Measurements from ENCODE around the gene STK26.

The STK26 gene

GRCh38 chrX:131985526-131986049 is 37.5 kb upstream of the STK26 start:
- H3K4me3 ChIP-seq (replicated peaks; ENCODE audit: insufficient read depth, low read length), result no peak overlapping the region
- peaks cover 3% of the 10 kb centered on the region for H3K27me3 ChIP-seq (ENCODE audit: insufficient read depth, poor library complexity, severe bottlenecking)
- H3K27ac ChIP-seq (replicated peaks), result peak overlapping the region; percentile 84
- TF ChIP-seq REST (IDR thresholded peaks at IDR 0.05; ENCODE audit: insufficient replicate concordance, low read depth) (no peak), POLR2AphosphoS5 (IDR thresholded peaks at IDR 0.05; ENCODE audit: low read depth) (no peak), GABPA (IDR thresholded peaks at IDR 0.05; ENCODE audit: low read depth) (no peak), CTCF (IDR thresholded peaks at IDR 0.05; ENCODE audit: insufficient read depth, low read length) (no peak), SPI1 (IDR thresholded peaks at IDR 0.05; ENCODE audit: borderline replicate concordance, low read depth) (no peak)
- peak in 1 of 2 experiments; percentile 22 for DNase-seq (ENCODE audit: low read depth in 1 of 2, low spot score in 1 of 2)

GRCh38 chrX:131987252-131987651 is 35.9 kb upstream of the STK26 start:
- H3K27ac ChIP-seq (replicated peaks), result peak overlapping the region; percentile 84

GRCh38 chrX:131988236-131988635 is 34.9 kb upstream of the STK26 start:
- H3K4me3 ChIP-seq (replicated peaks; ENCODE audit: insufficient read depth, low read length), result no peak overlapping the region
- DNase-seq (ENCODE audit: low read depth in 1 of 2, low spot score in 1 of 2), result no peak
- H3K27me3 ChIP-seq (ENCODE audit: insufficient read depth, poor library complexity, severe bottlenecking), result peaks cover 3% of the 10 kb centered on the region
- peak overlapping the region; percentile 84 for H3K27ac ChIP-seq (replicated peaks)
- TF ChIP-seq REST (IDR thresholded peaks at IDR 0.05; ENCODE audit: insufficient replicate concordance, low read depth), result no peak
- TF ChIP-seq GABPA (IDR thresholded peaks at IDR 0.05; ENCODE audit: low read depth), result no peak
- TF ChIP-seq CTCF (IDR thresholded peaks at IDR 0.05; ENCODE audit: insufficient read depth, low read length), result no peak
- no peak for TF ChIP-seq SPI1 (IDR thresholded peaks at IDR 0.05; ENCODE audit: borderline replicate concordance, low read depth)
- TF ChIP-seq POLR2AphosphoS5 (IDR thresholded peaks at IDR 0.05; ENCODE audit: low read depth), result no peak

More at GRCh38 chrX:131987252-131987651, 35.9 kb upstream of the STK26 start:
- TF ChIP-seq SPI1 (IDR thresholded peaks at IDR 0.05; ENCODE audit: borderline replicate concordance, low read depth), result peak; percentile 97
- TF ChIP-seq POLR2AphosphoS5 (IDR thresholded peaks at IDR 0.05; ENCODE audit: low read depth), result no peak
- Histone ChIP-seq H3K27me3 (ENCODE audit: insufficient read depth, poor library complexity, severe bottlenecking) (peaks cover 3% of the 10 kb centered on the region), H3K4me3 (replicated peaks; ENCODE audit: insufficient read depth, low read length) (no peak overlapping the region)
- peak; percentile 20 to 61 for DNase-seq (ENCODE audit: low read depth in 1 of 2, low spot score in 1 of 2)

- DNase-seq (ENCODE audit: low read depth in 1 of 2, low spot score in 1 of 2), result no peak
- H3K27me3 ChIP-seq (ENCODE audit: insufficient read depth, poor library complexity, severe bottlenecking), result no peaks in the 10 kb centered on the region
- no peak overlapping the region for H3K4me3 ChIP-seq (replicated peaks; ENCODE audit: insufficient read depth, low read length)
- no peak overlapping the region for H3K27ac ChIP-seq (replicated peaks)
- TF ChIP-seq GABPA (IDR thresholded peaks at IDR 0.05; ENCODE audit: low read depth) (no peak), POLR2AphosphoS5 (IDR thresholded peaks at IDR 0.05; ENCODE audit: low read depth) (no peak), SPI1 (IDR thresholded peaks at IDR 0.05; ENCODE audit: borderline replicate concordance, low read depth) (no peak), CTCF (IDR thresholded peaks at IDR 0.05; ENCODE audit: insufficient read depth, low read length) (no peak), REST (IDR thresholded peaks at IDR 0.05; ENCODE audit: insufficient replicate concordance, low read depth) (no peak)
Observed at GRCh38 chrX:132001127-132001526, 22.0 kb upstream of the STK26 start.
